ENCODE measurements around the gene TMEM92.

The TMEM92 gene

GRCh38 chr17:50274142-50274896 is at the start of gene TMEM92:
TMEM92 (plus strand) TSS chr17:50274466; CDS start chr17:50274502, 36 bp downstream.
- no peak for DNase-seq (ENCODE audit: low spot score)

GRCh38 chr17:50225701-50226240 is 48.5 kb upstream of the TMEM92 start:
- no peak for DNase-seq (ENCODE audit: low spot score)

- no peak for DNase-seq (ENCODE audit: low spot score)
Measured at GRCh38 chr17:50234581-50234980, 39.7 kb upstream of the TMEM92 start.

- DNase-seq (ENCODE audit: low spot score), result no peak
Measured at GRCh38 chr17:50237901-50238300, 36.4 kb upstream of the TMEM92 start.

GRCh38 chr17:50238601-50239280 is 35.5 kb upstream of the TMEM92 start:
- DNase-seq (ENCODE audit: low spot score), result no peak

GRCh38 chr17:50239937-50240336 is 34.3 kb upstream of the TMEM92 start:
- DNase-seq (ENCODE audit: low spot score), result no peak

GRCh38 chr17:50240851-50241250 is 33.4 kb upstream of the TMEM92 start:
- DNase-seq (ENCODE audit: low spot score), result no peak

GRCh38 chr17:50241431-50241830 is 32.8 kb upstream of the TMEM92 start:
- DNase-seq (ENCODE audit: low spot score), result no peak

GRCh38 chr17:50244771-50245170 is 29.5 kb upstream of the TMEM92 start:
- no peak for DNase-seq (ENCODE audit: low spot score)

- no peak for DNase-seq (ENCODE audit: low spot score)
Measured at GRCh38 chr17:50248255-50248654, 26.0 kb upstream of the TMEM92 start.

GRCh38 chr17:50252781-50253180 is 21.5 kb upstream of the TMEM92 start:
- DNase-seq (ENCODE audit: low spot score), result no peak

GRCh38 chr17:50255766-50256635 is 18.3 kb upstream of the TMEM92 start:
- no peak for DNase-seq (ENCODE audit: low spot score)

GRCh38 chr17:50256826-50257618 is 17.2 kb upstream of the TMEM92 start:
- no peak for DNase-seq (ENCODE audit: low spot score)

- DNase-seq (ENCODE audit: low spot score), result no peak
Measured at GRCh38 chr17:50257676-50258224, 16.5 kb upstream of the TMEM92 start.

GRCh38 chr17:50258647-50259476 is 15.4 kb upstream of the TMEM92 start:
- DNase-seq (ENCODE audit: low spot score), result no peak

GRCh38 chr17:50259477-50260324 is 14.6 kb upstream of the TMEM92 start:
- DNase-seq (ENCODE audit: low spot score), result no peak

- no peak for DNase-seq (ENCODE audit: low spot score)
Measured at GRCh38 chr17:50260501-50260911, 13.8 kb upstream of the TMEM92 start.

GRCh38 chr17:50261051-50261915 is 13.0 kb upstream of the TMEM92 start:
- DNase-seq (ENCODE audit: low spot score), result no peak

Data from hematopoietic multipotent progenitor cell treated with erythropoietin and hydrocortisone succinate and interleukin-3 and kit ligand, for 15 days (in vitro differentiated cells).